ENCODE measurements around the gene CELF2.
"Not testable (repeated sequence)": the region's sequence is repeated elsewhere in the genome, so short reads cannot be mapped to it uniquely, and the experiment has no call there.

The CELF2 gene

DNA sequence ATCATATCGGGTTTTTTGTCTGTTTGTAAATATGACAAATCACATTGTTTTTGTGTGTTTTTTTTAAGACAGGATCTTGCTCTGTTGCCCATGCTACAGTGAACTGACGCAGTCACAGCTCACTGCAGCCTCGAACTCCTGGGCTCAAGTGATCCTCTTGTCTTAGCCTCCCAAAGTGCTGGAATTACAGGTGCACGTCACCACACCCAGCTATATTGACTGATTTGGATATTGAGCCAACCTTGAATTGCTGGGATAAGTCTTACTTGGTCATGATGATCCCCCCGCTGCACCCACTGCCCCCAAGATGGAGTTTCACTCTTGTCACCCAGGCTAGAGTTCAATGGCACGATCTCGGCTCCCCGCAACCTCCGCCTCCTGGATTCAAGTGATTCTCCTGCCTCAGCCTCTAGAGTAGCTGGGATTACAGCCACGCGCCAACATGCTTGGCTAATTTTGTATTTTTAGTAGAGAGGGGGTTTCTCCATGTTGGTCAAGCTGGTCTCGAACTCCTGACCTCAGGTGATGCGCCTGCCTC is 167.5 kb downstream of the CELF2 start:
- not testable (repeated sequence) for H3K36me3 ChIP-seq (ENCODE audit: control insufficient read depth in 1 of 2, insufficient read depth in 2 of 2, low read length in 2 of 2); H3K23ac ChIP-seq (ENCODE audit: low read length); H3K4me2 ChIP-seq (ENCODE audit: low read length); H4K91ac ChIP-seq (ENCODE audit: low read depth, low read length); DNase-seq; H3K79me2 ChIP-seq (ENCODE audit: control insufficient read depth, insufficient read depth, low read length, poor library complexity); H3K4me3 ChIP-seq (ENCODE audit: low read depth, low read length); H3K9ac ChIP-seq (ENCODE audit: low read length); H3K4ac ChIP-seq (ENCODE audit: low read depth, low read length); H3K14ac ChIP-seq (ENCODE audit: low read length); H3K9me3 ChIP-seq (ENCODE audit: insufficient read depth, low read depth, low read length); H2BK5ac ChIP-seq (ENCODE audit: low read depth, low read length, poor library complexity); H3K4me1 ChIP-seq (ENCODE audit: control insufficient read depth in 1 of 2, insufficient read depth in 2 of 2, low read length in 2 of 2); H2AK5ac ChIP-seq (ENCODE audit: low read length); H3K27me3 ChIP-seq (ENCODE audit: insufficient read depth, low read length); H3K79me1 ChIP-seq (ENCODE audit: low read length); H3K27ac ChIP-seq (ENCODE audit: low read depth, low read length); H2AFZ ChIP-seq (ENCODE audit: insufficient read depth, low read length, poor library complexity); H4K8ac ChIP-seq (ENCODE audit: low read depth, low read length); H2BK12ac ChIP-seq (ENCODE audit: low read length); H2BK120ac ChIP-seq (ENCODE audit: insufficient read depth, low read length, poor library complexity); H4K12ac ChIP-seq (ENCODE audit: low read depth, low read length); H3K18ac ChIP-seq (ENCODE audit: low read length)
- no CpG with 5 or more reads among the region's 13 CpGs for WGBS (ENCODE audit: extremely low coverage, insufficient coverage, insufficient read length)

DNA sequence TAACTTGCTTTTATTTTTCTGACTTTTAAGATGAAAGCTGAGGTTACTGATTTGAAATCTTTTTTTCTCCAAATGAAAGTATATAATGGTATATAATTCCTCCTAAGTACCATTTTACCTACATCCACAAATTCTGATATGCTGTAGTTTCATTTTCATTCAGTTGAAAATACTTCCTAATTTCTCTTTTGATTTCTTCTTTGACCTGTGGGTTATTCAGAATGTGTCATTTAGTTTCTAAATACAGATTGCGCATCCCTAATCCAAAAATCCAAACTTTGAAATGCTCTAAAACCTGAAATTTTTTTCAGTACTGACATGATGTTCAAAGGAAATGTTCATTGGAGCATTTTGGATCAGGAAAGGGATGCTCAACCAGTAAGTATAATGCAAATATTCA is 168.7 kb downstream of the CELF2 start:
- Histone ChIP-seq H3K18ac (ENCODE audit: low read length) (no peak overlapping the region), H3K23ac (ENCODE audit: low read length) (no peak overlapping the region), H4K8ac (ENCODE audit: low read depth, low read length) (no peak overlapping the region), H4K91ac (ENCODE audit: low read depth, low read length) (no peak overlapping the region), H3K79me1 (ENCODE audit: low read length) (no peaks in the 10 kb centered on the region), H3K4me2 (ENCODE audit: low read length) (no peak overlapping the region), H3K9me3 (ENCODE audit: insufficient read depth, low read depth, low read length) (peaks cover 3% of the 10 kb centered on the region), H2BK5ac (ENCODE audit: low read depth, low read length, poor library complexity) (no peak overlapping the region), H3K4me3 (ENCODE audit: low read depth, low read length) (no peak overlapping the region), H3K79me2 (ENCODE audit: control insufficient read depth, insufficient read depth, low read length, poor library complexity) (no peaks in the 10 kb centered on the region), H4K12ac (ENCODE audit: low read depth, low read length) (no peak overlapping the region), H3K4ac (ENCODE audit: low read depth, low read length) (no peak overlapping the region), H2AFZ (ENCODE audit: insufficient read depth, low read length, poor library complexity) (no peak overlapping the region), H3K27me3 (ENCODE audit: insufficient read depth, low read length) (no peaks in the 10 kb centered on the region), H3K4me1 (ENCODE audit: control insufficient read depth in 1 of 2, insufficient read depth in 2 of 2, low read length in 2 of 2) (peaks cover 0 to 2% of the 10 kb centered on the region in 2 experiments), H3K14ac (ENCODE audit: low read length) (no peak overlapping the region), H3K9ac (ENCODE audit: low read length) (no peak overlapping the region), H3K27ac (ENCODE audit: low read depth, low read length) (no peak overlapping the region), H3K36me3 (ENCODE audit: control insufficient read depth in 1 of 2, insufficient read depth in 2 of 2, low read length in 2 of 2) (no peaks in the 10 kb centered on the region), H2BK120ac (ENCODE audit: insufficient read depth, low read length, poor library complexity) (no peak overlapping the region), H2AK5ac (ENCODE audit: low read length) (no peak overlapping the region), H2BK12ac (ENCODE audit: low read length) (no peak overlapping the region)
- no peak for DNase-seq
- WGBS (ENCODE audit: extremely low coverage, insufficient coverage, insufficient read length) = no CpG with 5 or more reads among the region's 1 CpG

DNA sequence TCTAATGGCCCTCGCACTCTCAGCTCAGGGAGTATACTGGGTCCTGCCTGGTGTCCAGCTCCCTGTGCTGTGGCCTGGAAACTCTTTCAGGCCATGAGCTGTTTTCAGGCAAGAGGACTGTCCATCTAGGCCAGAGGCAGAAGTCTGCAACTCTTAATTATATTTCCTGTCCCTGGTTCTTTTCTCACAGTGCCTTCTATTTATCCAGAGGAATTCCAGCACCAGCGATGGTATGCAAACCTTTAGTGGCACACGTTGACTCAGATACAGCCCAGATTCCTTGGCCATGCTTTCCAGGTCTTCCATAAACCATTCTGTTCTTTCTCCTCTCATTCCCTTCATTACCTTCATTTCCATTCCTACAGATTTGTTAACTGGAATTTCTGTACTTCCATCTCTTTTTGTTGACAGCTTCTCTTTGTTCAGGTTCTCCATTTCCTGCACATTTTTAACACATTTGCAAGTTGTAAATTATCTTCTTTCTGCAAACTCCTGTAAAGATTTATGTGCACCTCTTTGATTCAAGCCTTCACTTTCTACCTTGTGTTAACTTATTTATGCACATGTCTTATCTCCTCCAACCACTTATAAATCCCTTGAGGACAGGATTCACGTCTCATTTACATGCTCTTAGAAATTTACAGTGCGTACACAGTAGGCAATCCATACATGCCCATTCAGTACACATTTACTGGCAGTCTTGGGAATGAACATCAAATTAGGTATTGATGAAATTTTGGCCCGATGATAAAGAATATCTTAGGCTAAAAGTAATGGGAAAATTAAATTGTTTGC is 172.1 kb downstream of the CELF2 start:
- Histone ChIP-seq H3K18ac (ENCODE audit: low read length) (no peak overlapping the region), H4K12ac (ENCODE audit: low read depth, low read length) (no peak overlapping the region), H2AK5ac (ENCODE audit: low read length) (no peak overlapping the region), H3K27me3 (ENCODE audit: insufficient read depth, low read length) (no peaks in the 10 kb centered on the region), H2BK5ac (ENCODE audit: low read depth, low read length, poor library complexity) (no peak overlapping the region), H2AFZ (ENCODE audit: insufficient read depth, low read length, poor library complexity) (no peak overlapping the region), H3K4ac (ENCODE audit: low read depth, low read length) (no peak overlapping the region), H3K9ac (ENCODE audit: low read length) (no peak overlapping the region), H3K23ac (ENCODE audit: low read length) (no peak overlapping the region), H2BK120ac (ENCODE audit: insufficient read depth, low read length, poor library complexity) (no peak overlapping the region), H3K27ac (ENCODE audit: low read depth, low read length) (peak overlapping the region; percentile 39), H3K4me1 (ENCODE audit: control insufficient read depth in 1 of 2, insufficient read depth in 2 of 2, low read length in 2 of 2) (peaks cover 0 to 14% of the 10 kb centered on the region in 2 experiments), H4K91ac (ENCODE audit: low read depth, low read length) (no peak overlapping the region), H3K14ac (ENCODE audit: low read length) (no peak overlapping the region), H3K9me3 (ENCODE audit: insufficient read depth, low read depth, low read length) (peaks cover 3% of the 10 kb centered on the region), H3K4me2 (ENCODE audit: low read length) (no peak overlapping the region), H3K79me2 (ENCODE audit: control insufficient read depth, insufficient read depth, low read length, poor library complexity) (no peaks in the 10 kb centered on the region), H3K36me3 (ENCODE audit: control insufficient read depth in 1 of 2, insufficient read depth in 2 of 2, low read length in 2 of 2) (no peaks in the 10 kb centered on the region), H3K4me3 (ENCODE audit: low read depth, low read length) (no peak overlapping the region), H4K8ac (ENCODE audit: low read depth, low read length) (no peak overlapping the region), H3K79me1 (ENCODE audit: low read length) (no peaks in the 10 kb centered on the region), H2BK12ac (ENCODE audit: low read length) (no peak overlapping the region)
- WGBS (ENCODE audit: extremely low coverage, insufficient coverage, insufficient read length) = no CpG with 5 or more reads among the region's 6 CpGs
- DNase-seq = no peak

DNA sequence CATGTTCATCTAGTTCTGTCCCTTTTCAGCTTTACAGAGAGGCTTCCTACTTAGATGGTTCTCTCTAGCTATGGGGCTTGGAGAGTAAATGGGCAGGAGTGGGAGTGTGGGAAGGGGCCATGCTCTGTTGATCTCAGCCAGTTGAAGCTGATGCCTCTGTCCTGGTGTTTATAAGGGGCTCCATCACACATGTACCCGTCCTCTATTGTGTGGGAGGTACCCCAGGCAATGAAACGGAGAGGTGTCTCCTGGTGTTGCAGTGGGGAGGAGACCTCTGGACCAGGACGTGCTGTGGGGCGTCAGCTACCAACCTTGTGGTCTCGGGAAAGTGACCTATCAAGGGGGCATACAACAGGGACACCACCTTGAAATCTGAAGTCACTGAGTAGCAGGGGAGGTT is 173.5 kb downstream of the CELF2 start:
- no peak overlapping the region for H2BK5ac ChIP-seq (ENCODE audit: low read depth, low read length, poor library complexity)
- no peak overlapping the region for H2BK120ac ChIP-seq (ENCODE audit: insufficient read depth, low read length, poor library complexity)
- H3K27me3 ChIP-seq (ENCODE audit: insufficient read depth, low read length) = no peaks in the 10 kb centered on the region
- H3K4me1 ChIP-seq (ENCODE audit: control insufficient read depth in 1 of 2, insufficient read depth in 2 of 2, low read length in 2 of 2) = peaks cover 0 to 14% of the 10 kb centered on the region in 2 experiments
- no peak overlapping the region for H3K23ac ChIP-seq (ENCODE audit: low read length)
- H3K4me3 ChIP-seq (ENCODE audit: low read depth, low read length) = no peak overlapping the region
- no peaks in the 10 kb centered on the region for H3K36me3 ChIP-seq (ENCODE audit: control insufficient read depth in 1 of 2, insufficient read depth in 2 of 2, low read length in 2 of 2)
- no peaks in the 10 kb centered on the region for H3K9me3 ChIP-seq (ENCODE audit: insufficient read depth, low read depth, low read length)
- no peak overlapping the region for H2AK5ac ChIP-seq (ENCODE audit: low read length)
- DNase-seq = no peak
- H2AFZ ChIP-seq (ENCODE audit: insufficient read depth, low read length, poor library complexity) = no peak overlapping the region
- H3K4me2 ChIP-seq (ENCODE audit: low read length) = no peak overlapping the region
- WGBS (ENCODE audit: extremely low coverage, insufficient coverage, insufficient read length) = no CpG with 5 or more reads among the region's 5 CpGs
- no peak overlapping the region for H3K27ac ChIP-seq (ENCODE audit: low read depth, low read length)
- no peak overlapping the region for H3K14ac ChIP-seq (ENCODE audit: low read length)
- no peak overlapping the region for H2BK12ac ChIP-seq (ENCODE audit: low read length)
- no peak overlapping the region for H4K8ac ChIP-seq (ENCODE audit: low read depth, low read length)
- no peak overlapping the region for H4K91ac ChIP-seq (ENCODE audit: low read depth, low read length)
- no peak overlapping the region for H3K18ac ChIP-seq (ENCODE audit: low read length)
- no peaks in the 10 kb centered on the region for H3K79me1 ChIP-seq (ENCODE audit: low read length)
- no peaks in the 10 kb centered on the region for H3K79me2 ChIP-seq (ENCODE audit: control insufficient read depth, insufficient read depth, low read length, poor library complexity)
- H4K12ac ChIP-seq (ENCODE audit: low read depth, low read length) = no peak overlapping the region
- no peak overlapping the region for H3K4ac ChIP-seq (ENCODE audit: low read depth, low read length)
- no peak overlapping the region for H3K9ac ChIP-seq (ENCODE audit: low read length)

Data from trophoblast cell (in vitro differentiated cells and primary cell).